Progenitor cell of endocrine pancreas (in vitro differentiated cells): ENCODE results near the gene CDC34. TPM values are rescaled to one million over a fixed set of nuclear protein-coding genes. Genes with fewer than 3 reads are reported as not detected.

Experiments
- DNase-seq: peaks from one replicate; pipeline ENCODE4 v3.0.0; 2021; ENCODE audit warnings: low spot score; ENCODE audit not compliant: unreplicated experiment
- H3K27ac Mint-ChIP-seq: 2 replicates; pipeline ENCODE4 v1.8.0; 2021; ENCODE audit warnings: mild to moderate bottlenecking, moderate library complexity, mixed read lengths
- H3K27me3 Mint-ChIP-seq: 2 replicates; pipeline ENCODE4 v1.8.0; 2021; ENCODE audit warnings: mixed read lengths
- H3K36me3 Mint-ChIP-seq: 2 replicates; pipeline ENCODE4 v1.8.0; 2022; ENCODE audit warnings: mixed read lengths; ENCODE audit not compliant: insufficient read depth
- H3K4me1 Mint-ChIP-seq: 2 replicates; pipeline ENCODE4 v1.8.0; 2021; ENCODE audit warnings: low read depth, mixed read lengths
- H3K4me3 Mint-ChIP-seq: 2 replicates; pipeline ENCODE4 v1.8.0; 2021; ENCODE audit warnings: low read depth, mild to moderate bottlenecking, moderate library complexity, mixed read lengths
- H3K9me3 Mint-ChIP-seq: 2 replicates; pipeline ENCODE4 v1.8.0; 2021; ENCODE audit warnings: low read depth, mixed read lengths
- CTCF ChIP-seq: fragments of 200-600 bp; sonication (generic); IDR thresholded peaks from one replicate; pipeline ENCODE4 v1.5.0; 2021; ENCODE audit warnings: antibody characterized with exemption, mild to moderate bottlenecking; ENCODE audit not compliant: unreplicated experiment
- total RNA-seq: library from RNA; stranded (reverse); gene quantifications from 2 replicates; pipeline ENCODE4 v1.2.1, GENCODE V29; 2021

CDC34 gene
- total RNA-seq, 1 donor from 2014 or later = 96.9 TPM

- H3K4me1 Mint-ChIP-seq = no peaks in the 10 kb centered on the region
- H3K9me3 Mint-ChIP-seq = no peaks in the 10 kb centered on the region
- H3K27me3 Mint-ChIP-seq = no peaks in the 10 kb centered on the region
- H3K36me3 Mint-ChIP-seq = peaks cover 4% of the 10 kb centered on the region
- H3K4me3 Mint-ChIP-seq = no peak overlapping the region
- no peak overlapping the region for H3K27ac Mint-ChIP-seq
- no peak for TF ChIP-seq CTCF
- no peak for DNase-seq
These were observed 7.3 kb downstream of the CDC34 start for GRCh38 chr19:538641-539428.

GRCh38 chr19:539429-540030 lies 8.0 kb downstream of the CDC34 start:
- Mint-ChIP-seq H3K9me3 (no peaks in the 10 kb centered on the region), H3K27me3 (no peaks in the 10 kb centered on the region), H3K36me3 (peaks cover 4% of the 10 kb centered on the region), H3K27ac (no peak overlapping the region), H3K4me3 (no peak overlapping the region), H3K4me1 (no peaks in the 10 kb centered on the region)
- no peak for TF ChIP-seq CTCF
- no peak for DNase-seq

- no peak for TF ChIP-seq CTCF
- H3K36me3 Mint-ChIP-seq = peaks cover 4% of the 10 kb centered on the region
- no peak overlapping the region for H3K4me3 Mint-ChIP-seq
- H3K27ac Mint-ChIP-seq = no peak overlapping the region
- H3K9me3 Mint-ChIP-seq = no peaks in the 10 kb centered on the region
- no peak for DNase-seq
- H3K27me3 Mint-ChIP-seq = no peaks in the 10 kb centered on the region
- H3K4me1 Mint-ChIP-seq = no peaks in the 10 kb centered on the region
These were observed 9.5 kb downstream of the CDC34 start for GRCh38 chr19:540867-541637.

- Mint-ChIP-seq H3K4me3 (no peak overlapping the region), H3K4me1 (no peaks in the 10 kb centered on the region), H3K9me3 (no peaks in the 10 kb centered on the region), H3K27ac (no peak overlapping the region), H3K36me3 (peaks cover 4% of the 10 kb centered on the region), H3K27me3 (no peaks in the 10 kb centered on the region)
- no peak for DNase-seq
- TF ChIP-seq CTCF = no peak
These were observed 10.1 kb downstream of the CDC34 start for GRCh38 chr19:541699-542098.

GRCh38 chr19:542173-542866 lies 10.8 kb downstream of the CDC34 start:
- TF ChIP-seq CTCF = no peak
- H3K27ac Mint-ChIP-seq = no peak overlapping the region
- H3K9me3 Mint-ChIP-seq = no peaks in the 10 kb centered on the region
- H3K4me3 Mint-ChIP-seq = no peak overlapping the region
- no peaks in the 10 kb centered on the region for H3K4me1 Mint-ChIP-seq
- DNase-seq = no peak
- no peaks in the 10 kb centered on the region for H3K27me3 Mint-ChIP-seq
- peaks cover 4% of the 10 kb centered on the region for H3K36me3 Mint-ChIP-seq
